ENCODE measurements around the gene ABCG1.

Gene ABCG1

DNA sequence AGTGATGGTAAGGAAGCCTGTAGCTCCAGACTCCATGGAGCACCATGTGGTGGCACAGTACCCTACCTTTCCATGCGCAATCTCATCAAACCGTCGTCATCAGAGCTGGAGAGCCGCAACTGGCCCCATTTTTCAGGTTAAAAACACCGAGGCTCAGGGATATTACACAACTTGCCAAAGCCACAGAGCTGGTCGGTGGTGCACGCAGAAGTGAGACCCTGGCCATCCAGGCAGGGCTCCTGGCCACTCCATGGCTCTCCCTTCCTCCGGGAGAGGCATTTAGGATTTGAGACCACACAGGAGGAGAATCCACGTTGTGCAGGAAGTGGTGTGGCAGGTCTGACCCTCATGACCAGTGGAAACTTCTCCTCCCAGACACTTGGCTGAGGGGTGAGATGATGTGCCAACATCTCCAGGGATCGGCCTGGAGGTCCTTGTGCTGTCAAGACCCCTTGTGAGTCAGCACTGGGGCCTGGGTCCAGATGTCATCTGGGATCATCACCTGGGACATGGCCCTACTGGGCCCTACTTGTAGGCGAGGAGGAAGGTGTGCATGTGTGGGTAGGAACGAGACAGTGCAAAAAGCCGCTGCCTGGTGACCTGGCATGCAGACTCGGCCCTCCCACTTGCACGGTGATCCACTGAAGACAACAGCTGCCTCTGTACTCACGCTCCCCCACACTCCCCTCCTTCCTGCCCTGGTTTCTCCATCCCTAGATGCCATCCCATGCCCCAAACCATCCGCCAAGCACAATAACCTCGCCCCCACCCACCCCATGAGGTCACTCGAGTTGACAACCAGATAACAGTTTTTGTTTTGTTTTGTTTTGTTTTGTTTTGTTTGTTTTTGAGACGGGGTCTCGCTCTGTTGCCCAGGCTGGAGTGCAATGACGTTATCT lies 85.9 kb downstream of the ABCG1 start:
- no peak overlapping the region for H2AFZ ChIP-seq
- H3K4me1 ChIP-seq, result peaks cover 6% of the 10 kb centered on the region
- no peaks in the 10 kb centered on the region for H3K27me3 ChIP-seq (ENCODE audit: control insufficient read depth, insufficient read depth, low read length)
- no peak overlapping the region for H3K4me3 ChIP-seq (ENCODE audit: low read depth, low read length)
- no peaks in the 10 kb centered on the region for H3K36me3 ChIP-seq (ENCODE audit: control insufficient read depth, insufficient read depth, low read length)
- no peak overlapping the region for H3K27ac ChIP-seq
- TF ChIP-seq, protein P1, sequence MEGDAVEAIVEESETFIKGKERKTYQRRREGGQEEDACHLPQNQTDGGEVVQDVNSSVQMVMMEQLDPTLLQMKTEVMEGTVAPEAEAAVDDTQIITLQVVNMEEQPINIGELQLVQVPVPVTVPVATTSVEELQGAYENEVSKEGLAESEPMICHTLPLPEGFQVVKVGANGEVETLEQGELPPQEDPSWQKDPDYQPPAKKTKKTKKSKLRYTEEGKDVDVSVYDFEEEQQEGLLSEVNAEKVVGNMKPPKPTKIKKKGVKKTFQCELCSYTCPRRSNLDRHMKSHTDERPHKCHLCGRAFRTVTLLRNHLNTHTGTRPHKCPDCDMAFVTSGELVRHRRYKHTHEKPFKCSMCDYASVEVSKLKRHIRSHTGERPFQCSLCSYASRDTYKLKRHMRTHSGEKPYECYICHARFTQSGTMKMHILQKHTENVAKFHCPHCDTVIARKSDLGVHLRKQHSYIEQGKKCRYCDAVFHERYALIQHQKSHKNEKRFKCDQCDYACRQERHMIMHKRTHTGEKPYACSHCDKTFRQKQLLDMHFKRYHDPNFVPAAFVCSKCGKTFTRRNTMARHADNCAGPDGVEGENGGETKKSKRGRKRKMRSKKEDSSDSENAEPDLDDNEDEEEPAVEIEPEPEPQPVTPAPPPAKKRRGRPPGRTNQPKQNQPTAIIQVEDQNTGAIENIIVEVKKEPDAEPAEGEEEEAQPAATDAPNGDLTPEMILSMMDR (IDR thresholded peaks at IDR 0.05), result no peak
- H3K4me2 ChIP-seq (ENCODE audit: low read length), result no peak overlapping the region
- no peaks in the 10 kb centered on the region for H3K9me3 ChIP-seq (ENCODE audit: control insufficient read depth, low read length)
- no peaks in the 10 kb centered on the region for H3K79me2 ChIP-seq
- no peak overlapping the region for H3K9ac ChIP-seq

DNA sequence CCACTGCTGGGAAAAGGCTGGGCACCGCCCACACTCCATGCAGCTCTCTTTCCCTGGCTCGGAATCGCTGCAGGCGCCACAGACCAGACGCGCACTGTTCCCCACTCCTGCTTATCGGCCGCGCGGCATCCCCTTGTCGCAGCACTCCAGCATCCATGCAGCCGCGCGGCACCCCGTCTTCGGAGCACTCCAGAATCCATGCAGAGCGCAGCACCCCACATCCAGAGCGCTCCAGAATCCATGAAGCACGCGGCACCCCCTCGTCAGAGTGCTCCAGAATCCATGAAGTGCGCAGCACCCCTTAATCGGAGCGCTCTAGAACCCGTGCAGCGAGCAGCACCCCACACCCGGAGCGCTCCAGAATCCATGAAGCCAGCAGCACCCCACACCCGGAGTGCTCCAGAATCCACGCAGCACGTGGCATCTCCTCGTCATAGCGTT lies 86.8 kb downstream of the ABCG1 start:
- H3K27ac ChIP-seq, result no peak overlapping the region
- no peaks in the 10 kb centered on the region for H3K27me3 ChIP-seq (ENCODE audit: control insufficient read depth, insufficient read depth, low read length)
- no peak overlapping the region for H3K4me3 ChIP-seq (ENCODE audit: low read depth, low read length)
- H3K36me3 ChIP-seq (ENCODE audit: control insufficient read depth, insufficient read depth, low read length), result no peaks in the 10 kb centered on the region
- H3K79me2 ChIP-seq, result no peaks in the 10 kb centered on the region
- H3K9ac ChIP-seq, result no peak overlapping the region
- no peak overlapping the region for H3K4me2 ChIP-seq (ENCODE audit: low read length)
- TF ChIP-seq, protein P1 (IDR thresholded peaks at IDR 0.05), result no peak
- no peak overlapping the region for H2AFZ ChIP-seq
- H3K4me1 ChIP-seq, result peaks cover 6% of the 10 kb centered on the region
- no peaks in the 10 kb centered on the region for H3K9me3 ChIP-seq (ENCODE audit: control insufficient read depth, low read length)

DNA sequence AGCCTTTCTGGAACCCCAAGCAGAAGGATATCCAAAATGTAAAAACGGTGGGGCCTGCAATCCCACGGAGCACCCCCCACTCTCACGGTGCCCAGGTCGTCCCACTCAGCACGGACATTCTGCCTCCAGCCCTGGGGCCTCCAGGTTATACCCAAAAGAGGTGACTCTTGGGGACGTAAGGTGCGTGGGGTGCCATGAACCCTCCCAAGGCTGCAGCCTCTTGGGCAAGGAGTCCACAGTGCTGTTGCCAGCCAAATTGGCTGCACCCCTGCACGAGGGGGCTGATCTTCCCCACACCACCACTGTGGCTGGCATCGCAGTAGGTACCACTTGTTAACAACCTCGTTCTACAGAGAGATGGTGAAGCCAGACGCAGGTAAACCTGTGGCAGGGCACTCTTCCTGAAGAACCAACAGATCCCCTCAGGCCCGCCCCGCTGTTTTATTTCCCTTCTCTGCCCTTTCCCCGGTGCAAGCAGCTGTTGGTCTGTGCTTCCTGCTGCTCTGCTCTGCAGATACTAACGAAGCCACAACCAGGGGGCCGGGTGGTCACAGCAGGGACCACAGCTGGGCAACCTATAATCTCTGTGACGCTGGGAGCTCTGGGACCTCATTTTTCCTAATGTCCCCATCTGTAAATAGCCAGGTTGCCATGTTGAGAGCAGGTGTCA lies 87.6 kb downstream of the ABCG1 start:
- H2AFZ ChIP-seq, result no peak overlapping the region
- H3K9ac ChIP-seq, result no peak overlapping the region
- no peaks in the 10 kb centered on the region for H3K9me3 ChIP-seq (ENCODE audit: control insufficient read depth, low read length)
- no peak overlapping the region for H3K27ac ChIP-seq
- H3K36me3 ChIP-seq (ENCODE audit: control insufficient read depth, insufficient read depth, low read length), result no peaks in the 10 kb centered on the region
- H3K4me3 ChIP-seq (ENCODE audit: low read depth, low read length), result no peak overlapping the region
- TF ChIP-seq, protein P1 (IDR thresholded peaks at IDR 0.05), result no peak
- H3K4me2 ChIP-seq (ENCODE audit: low read length), result no peak overlapping the region
- peaks cover 6% of the 10 kb centered on the region for H3K4me1 ChIP-seq
- H3K79me2 ChIP-seq, result no peaks in the 10 kb centered on the region
- H3K27me3 ChIP-seq (ENCODE audit: control insufficient read depth, insufficient read depth, low read length), result no peaks in the 10 kb centered on the region

DNA sequence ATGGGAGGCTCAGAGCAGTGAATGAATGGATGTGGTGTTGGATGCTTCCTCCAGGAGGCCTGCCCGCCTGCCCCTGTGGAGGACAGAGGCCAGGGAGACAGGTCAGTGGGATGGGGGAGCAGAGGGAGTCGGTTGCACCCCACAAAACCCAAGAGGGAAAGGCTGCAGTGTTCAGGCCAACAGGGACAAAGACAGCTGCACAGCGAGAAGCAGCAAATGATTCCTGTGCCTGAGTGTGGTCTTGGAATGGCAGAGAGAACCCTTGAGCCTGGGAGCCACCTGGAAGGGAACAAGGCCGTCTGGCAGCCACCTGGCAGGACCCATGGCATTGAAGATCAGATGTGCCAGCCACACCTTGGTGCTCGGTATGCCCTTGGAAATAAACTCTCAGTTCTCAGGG lies 88.2 kb downstream of the ABCG1 start:
- Histone ChIP-seq H3K27ac (no peak overlapping the region), H3K4me2 (ENCODE audit: low read length) (no peak overlapping the region), H3K27me3 (ENCODE audit: control insufficient read depth, insufficient read depth, low read length) (no peaks in the 10 kb centered on the region), H3K9me3 (ENCODE audit: control insufficient read depth, low read length) (no peaks in the 10 kb centered on the region), H3K9ac (no peak overlapping the region), H3K79me2 (no peaks in the 10 kb centered on the region), H3K4me1 (peaks cover 6% of the 10 kb centered on the region), H3K4me3 (ENCODE audit: low read depth, low read length) (no peak overlapping the region), H2AFZ (no peak overlapping the region), H3K36me3 (ENCODE audit: control insufficient read depth, insufficient read depth, low read length) (no peaks in the 10 kb centered on the region)
- TF ChIP-seq, protein P1 (IDR thresholded peaks at IDR 0.05), result no peak

Measured in parathyroid adenoma (tissue), 2 donors.